IPS-18a (cell line): ENCODE data around the gene RNASEH1.

ENCODE experiments used
- H3K27ac ChIP-seq: one replicate; pipeline ENCODE4 v1.5.1; 2013; ENCODE audit warnings: low read length
- H3K27me3 ChIP-seq: one replicate; pipeline ENCODE4 v1.6.1; 2013; ENCODE audit warnings: mild to moderate bottlenecking, low read length; ENCODE audit not compliant: control insufficient read depth, insufficient read depth
- H3K36me3 ChIP-seq: one replicate; pipeline ENCODE4 v1.6.1; 2013; ENCODE audit warnings: low read depth, low read length; ENCODE audit not compliant: control insufficient read depth
- H3K4me1 ChIP-seq: one replicate; pipeline ENCODE4 v1.6.1; 2013; ENCODE audit warnings: low read depth, low read length; ENCODE audit not compliant: control insufficient read depth
- H3K4me3 ChIP-seq: one replicate; pipeline ENCODE4 v1.5.1; 2013; ENCODE audit warnings: low read length
- H3K9ac ChIP-seq: one replicate; pipeline ENCODE4 v1.6.1; 2013; ENCODE audit warnings: mild to moderate bottlenecking, low read length, moderate library complexity
- H3K9me3 ChIP-seq: one replicate; pipeline ENCODE4 v1.6.1; 2013; ENCODE audit warnings: low read depth, low read length; ENCODE audit not compliant: control insufficient read depth

RNASEH1 gene

GRCh38 chr2:3536682-3537632, 21.2 kb downstream of the RNASEH1 start:
- H3K9ac ChIP-seq = no peak overlapping the region
- no peaks in the 10 kb centered on the region for H3K27me3 ChIP-seq
- no peak overlapping the region for H3K27ac ChIP-seq
- no peaks in the 10 kb centered on the region for H3K9me3 ChIP-seq
- no peaks in the 10 kb centered on the region for H3K4me1 ChIP-seq
- no peak overlapping the region for H3K4me3 ChIP-seq
- H3K36me3 ChIP-seq = peaks cover 15% of the 10 kb centered on the region

- Histone ChIP-seq H3K27me3 (no peaks in the 10 kb centered on the region), H3K9ac (no peak overlapping the region), H3K27ac (no peak overlapping the region), H3K36me3 (peaks cover 7% of the 10 kb centered on the region), H3K4me1 (no peaks in the 10 kb centered on the region), H3K4me3 (no peak overlapping the region), H3K9me3 (no peaks in the 10 kb centered on the region)
Measured at GRCh38 chr2:3535794-3536681, 22.1 kb downstream of the RNASEH1 start.

GRCh38 chr2:3535467-3535793, 22.7 kb downstream of the RNASEH1 start:
- no peak overlapping the region for H3K27ac ChIP-seq
- no peak overlapping the region for H3K4me3 ChIP-seq

GRCh38 chr2:3534251-3534814, 23.8 kb downstream of the RNASEH1 start:
- Histone ChIP-seq H3K36me3 (peaks cover 2% of the 10 kb centered on the region), H3K4me1 (no peaks in the 10 kb centered on the region), H3K9ac (no peak overlapping the region), H3K27me3 (no peaks in the 10 kb centered on the region), H3K4me3 (no peak overlapping the region), H3K9me3 (no peaks in the 10 kb centered on the region), H3K27ac (no peak overlapping the region)

More at GRCh38 chr2:3535467-3535793, 22.7 kb downstream of the RNASEH1 start:
- Histone ChIP-seq H3K4me1 (no peaks in the 10 kb centered on the region), H3K9ac (no peak overlapping the region), H3K9me3 (no peaks in the 10 kb centered on the region), H3K36me3 (peaks cover 7% of the 10 kb centered on the region), H3K27me3 (no peaks in the 10 kb centered on the region)

- no peaks in the 10 kb centered on the region for H3K27me3 ChIP-seq
- H3K4me3 ChIP-seq = no peak overlapping the region
Measured at GRCh38 chr2:3533836-3534235, 24.3 kb downstream of the RNASEH1 start.

GRCh38 chr2:3532941-3533340, 25.2 kb downstream of the RNASEH1 start:
- Histone ChIP-seq H3K9ac (no peak overlapping the region), H3K27ac (no peak overlapping the region), H3K4me1 (no peaks in the 10 kb centered on the region), H3K36me3 (no peaks in the 10 kb centered on the region), H3K4me3 (no peak overlapping the region), H3K9me3 (no peaks in the 10 kb centered on the region), H3K27me3 (no peaks in the 10 kb centered on the region)

More at GRCh38 chr2:3533836-3534235, 24.3 kb downstream of the RNASEH1 start:
- no peak overlapping the region for H3K27ac ChIP-seq
- no peaks in the 10 kb centered on the region for H3K4me1 ChIP-seq
- H3K9me3 ChIP-seq = no peaks in the 10 kb centered on the region
- no peaks in the 10 kb centered on the region for H3K36me3 ChIP-seq
- H3K9ac ChIP-seq = no peak overlapping the region

- no peak overlapping the region for H3K4me3 ChIP-seq
- no peaks in the 10 kb centered on the region for H3K27me3 ChIP-seq
- no peaks in the 10 kb centered on the region for H3K4me1 ChIP-seq
- no peak overlapping the region for H3K27ac ChIP-seq
- H3K9me3 ChIP-seq = no peaks in the 10 kb centered on the region
- H3K9ac ChIP-seq = no peak overlapping the region
- H3K36me3 ChIP-seq = no peaks in the 10 kb centered on the region
Measured at GRCh38 chr2:3529316-3530025, 28.7 kb downstream of the RNASEH1 start.

- Histone ChIP-seq H3K4me3 (no peak overlapping the region), H3K36me3 (no peaks in the 10 kb centered on the region), H3K27ac (no peak overlapping the region), H3K27me3 (no peaks in the 10 kb centered on the region), H3K9me3 (no peaks in the 10 kb centered on the region), H3K4me1 (no peaks in the 10 kb centered on the region), H3K9ac (no peak overlapping the region)
Measured at GRCh38 chr2:3527886-3528785, 30.0 kb downstream of the RNASEH1 start.

- no peaks in the 10 kb centered on the region for H3K4me1 ChIP-seq
- H3K9ac ChIP-seq = no peak overlapping the region
- no peak overlapping the region for H3K4me3 ChIP-seq
- H3K36me3 ChIP-seq = no peaks in the 10 kb centered on the region
- H3K27me3 ChIP-seq = no peaks in the 10 kb centered on the region
- H3K9me3 ChIP-seq = no peaks in the 10 kb centered on the region
- H3K27ac ChIP-seq = no peak overlapping the region
Measured at GRCh38 chr2:3526871-3527270, 31.3 kb downstream of the RNASEH1 start.

GRCh38 chr2:3523551-3524041, 34.5 kb downstream of the RNASEH1 start:
- Histone ChIP-seq H3K27me3 (no peaks in the 10 kb centered on the region), H3K36me3 (no peaks in the 10 kb centered on the region), H3K9ac (no peak overlapping the region), H3K4me3 (no peak overlapping the region), H3K4me1 (peaks cover 7% of the 10 kb centered on the region), H3K27ac (no peak overlapping the region), H3K9me3 (no peaks in the 10 kb centered on the region)
